Uterus (tissue), 2 donors: ENCODE results near the gene CLDN18.

Experiments
- CTCF ChIP-seq, 4 experiments: fragments of 200-600 bp in 2 of 4; fragments of 450-650 bp in 2 of 4; sonication (generic) in 2 of 4; IDR thresholded peaks; one replicate each; pipeline ENCODE4 v1.5.1; 2016 to 2019; ENCODE audit warnings: antibody characterized with exemption in 4 of 4, mild to moderate bottlenecking in 2 of 4, moderate library complexity in 1 of 4
- POLR2A ChIP-seq, 2 donors: fragments of 450-650 bp; IDR thresholded peaks; one replicate each; pipeline ENCODE4 v1.6.1; 2016; ENCODE audit warnings: antibody characterized with exemption in 2 of 2, mild to moderate bottlenecking in 1 of 2, moderate library complexity in 1 of 2

GRCh38 chr3:138007898-138008297, 2.1 kb upstream of the CLDN18 start:
- TF ChIP-seq CTCF (IDR thresholded peaks at IDR 0.05) (no peak), POLR2A (IDR thresholded peaks at IDR 0.05) (no peak)
